Fibroblast of the aortic adventitia (primary cell): Measurements from ENCODE around the gene AFF2. TPM values are rescaled to one million over a fixed set of nuclear protein-coding genes. Genes with fewer than 3 reads are reported as not detected.
A peak's percentile ranks its signal among the peaks of the same experiment; 100 is the strongest.

ENCODE experiments used
- DNase-seq: peaks from one replicate; pipeline ENCODE4 v3.0.0-alpha.2; 2010; ENCODE audit warnings: low read depth
- H3K4me3 ChIP-seq: 2 replicates; pipeline ENCODE4 v1.5.1; 2011; ENCODE audit warnings: low read depth, mild to moderate bottlenecking, control low read depth, low read length, moderate library complexity
- CTCF ChIP-seq: IDR thresholded peaks from 2 replicates; pipeline ENCODE4 v1.5.1; 2011; ENCODE audit warnings: mild to moderate bottlenecking, low read length, control low read depth, inconsistent platforms; ENCODE audit not compliant: insufficient read depth
- total RNA-seq: library from RNA; depleted of rRNA; stranded (reverse); fragments of >200 nt; gene quantifications from 2 replicates; pipeline ENCODE4 v1.2.3, GENCODE V29; 2012; ENCODE audit warnings: low replicate concordance

AFF2 gene
- total RNA-seq, 1 donor = 6.6 TPM

GRCh38 chrX:148574237-148574973, 74.0 kb downstream of the AFF2 start:
- no peak for TF ChIP-seq CTCF

DNA sequence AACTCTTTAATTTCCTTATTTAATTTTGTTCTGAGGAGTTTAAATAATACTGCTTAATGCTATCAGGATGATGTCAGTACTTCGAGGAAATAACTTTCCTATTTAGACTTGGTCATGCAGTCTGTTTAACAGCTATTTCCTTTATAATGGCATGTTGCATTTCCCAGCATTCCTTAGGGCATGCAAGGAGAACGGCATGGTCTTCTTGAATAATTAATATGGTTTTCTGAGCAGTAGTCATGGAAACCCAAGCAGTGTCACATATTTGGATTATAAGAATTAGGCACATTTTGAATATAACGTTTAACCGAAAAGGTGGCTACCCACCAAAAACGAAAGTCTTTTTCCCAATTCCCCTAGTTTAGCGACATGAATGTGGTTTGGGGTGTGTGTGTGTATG, 76.0 kb downstream of the AFF2 start:
- H3K4me3 ChIP-seq = no peak overlapping the region
- no peak for DNase-seq
- no peak for TF ChIP-seq CTCF

More at GRCh38 chrX:148574237-148574973, 74.0 kb downstream of the AFF2 start:
- no peak for DNase-seq
- no peak overlapping the region for H3K4me3 ChIP-seq

DNA sequence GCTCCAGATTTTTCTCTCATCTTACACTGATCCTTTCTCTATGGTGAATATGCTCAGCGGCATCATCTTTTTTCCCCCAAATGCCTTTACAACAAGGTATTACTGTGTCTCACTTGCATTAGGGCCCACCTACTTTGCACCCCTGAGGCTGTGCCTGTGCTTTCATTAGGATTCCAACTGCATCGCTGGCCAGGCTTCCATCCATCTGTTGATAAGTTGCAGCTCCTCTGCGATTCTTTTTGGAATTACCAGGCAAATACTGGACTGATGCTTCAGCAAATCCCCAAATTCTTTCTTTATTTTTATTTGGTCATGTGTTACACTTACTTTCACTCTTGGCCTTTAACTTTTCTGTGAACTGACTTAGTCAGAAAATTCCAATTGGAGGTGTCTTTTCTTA, 77.3 kb downstream of the AFF2 start:
- no peak for TF ChIP-seq CTCF

GRCh38 chrX:148580016-148580415, 79.6 kb downstream of the AFF2 start:
- peak; percentile 23 for DNase-seq

More for the DNA sequence above, 77.3 kb downstream of the AFF2 start:
- DNase-seq = peak; percentile 17
- H3K4me3 ChIP-seq = no peak overlapping the region

DNA sequence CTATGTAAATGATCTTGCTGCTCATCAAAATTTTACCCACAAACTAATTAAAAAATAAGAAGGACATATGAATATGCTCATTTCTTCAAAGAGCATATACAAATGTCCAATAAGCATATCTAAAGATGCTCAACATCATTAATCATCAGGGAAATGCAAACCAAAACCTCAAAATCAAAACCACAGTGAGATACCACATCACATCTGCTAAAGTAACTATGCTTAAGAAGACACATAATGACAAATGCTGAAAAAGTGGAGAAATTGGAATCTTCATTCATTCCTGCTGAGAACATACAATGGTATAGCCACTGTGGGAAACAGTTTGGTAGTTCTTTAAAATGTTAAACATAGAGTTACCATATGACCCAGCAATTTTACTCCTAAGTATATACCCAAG, 81.9 kb downstream of the AFF2 start:
- no peak for TF ChIP-seq CTCF
- DNase-seq = no peak
- no peak overlapping the region for H3K4me3 ChIP-seq

More at GRCh38 chrX:148580016-148580415, 79.6 kb downstream of the AFF2 start:
- H3K4me3 ChIP-seq = no peak overlapping the region
- TF ChIP-seq CTCF = no peak

- H3K4me3 ChIP-seq = no peak overlapping the region
- DNase-seq = peak; percentile 11
- TF ChIP-seq CTCF = no peak
These were observed 88.4 kb downstream of the AFF2 start for GRCh38 chrX:148588649-148589310.
